Fibroblast of skin of back (primary cell): ENCODE measurements around the gene PIWIL1.

ENCODE experiments used
- DNase-seq: peaks from one replicate; pipeline ENCODE4 v3.0.0-alpha.2; 2013

The PIWIL1 gene

GRCh38 chr12:130336723-130337487, 782 bp upstream of the PIWIL1 start:
- DNase-seq, result no peak

- DNase-seq, result no peak
Measured at GRCh38 chr12:130338794-130339601, 1.3 kb downstream of the PIWIL1 start.

GRCh38 chr12:130339951-130340350, 2.3 kb downstream of the PIWIL1 start:
- no peak for DNase-seq

- no peak for DNase-seq
Measured at GRCh38 chr12:130342442-130342841, 4.8 kb downstream of the PIWIL1 start.

- DNase-seq, result no peak
Measured at GRCh38 chr12:130342842-130343241, 5.2 kb downstream of the PIWIL1 start.

GRCh38 chr12:130344529-130344928, 6.8 kb downstream of the PIWIL1 start:
- no peak for DNase-seq

- DNase-seq, result no peak
Measured at GRCh38 chr12:130345292-130345691, 7.6 kb downstream of the PIWIL1 start.

GRCh38 chr12:130347588-130347987, 9.9 kb downstream of the PIWIL1 start:
- DNase-seq, result no peak

- DNase-seq, result no peak
Measured at GRCh38 chr12:130350715-130351114, 13.0 kb downstream of the PIWIL1 start.

GRCh38 chr12:130351326-130351725, 13.6 kb downstream of the PIWIL1 start:
- DNase-seq, result no peak

- no peak for DNase-seq
Measured at GRCh38 chr12:130353081-130353480, 15.4 kb downstream of the PIWIL1 start.

- DNase-seq, result no peak
Measured at GRCh38 chr12:130354407-130354806, 16.7 kb downstream of the PIWIL1 start.

GRCh38 chr12:130356222-130356621, 18.5 kb downstream of the PIWIL1 start:
- no peak for DNase-seq

- DNase-seq, result no peak
Measured at GRCh38 chr12:130357241-130357640, 19.6 kb downstream of the PIWIL1 start.

GRCh38 chr12:130357729-130358330, 20.1 kb downstream of the PIWIL1 start:
- DNase-seq, result no peak

GRCh38 chr12:130362060-130362459, 24.4 kb downstream of the PIWIL1 start:
- no peak for DNase-seq

GRCh38 chr12:130364578-130364977, 26.9 kb downstream of the PIWIL1 start:
- DNase-seq, result no peak

- no peak for DNase-seq
Measured at GRCh38 chr12:130366159-130366558, 28.5 kb downstream of the PIWIL1 start.

- DNase-seq, result no peak
Measured at GRCh38 chr12:130367003-130367402, 29.3 kb downstream of the PIWIL1 start.

- no peak for DNase-seq
Measured at GRCh38 chr12:130367523-130367922, 29.8 kb downstream of the PIWIL1 start.

- DNase-seq, result no peak
Measured at GRCh38 chr12:130369816-130370215, 32.1 kb downstream of the PIWIL1 start.

- DNase-seq, result no peak
Measured at GRCh38 chr12:130371296-130371695, 33.6 kb downstream of the PIWIL1 start.

- DNase-seq, result no peak
Measured at GRCh38 chr12:130372936-130373335, 35.2 kb downstream of the PIWIL1 start.

- DNase-seq, result no peak
Measured at GRCh38 chr12:130374083-130374482, 36.4 kb downstream of the PIWIL1 start.
